SU-DHL-6 (cell line): ENCODE data around the gene ODF2.

ENCODE experiments used
- H2AFZ ChIP-seq: fragments of 200-600 bp; sonication (generic); 2 replicates; pipeline ENCODE4 v1.6.1; 2014; ENCODE audit warnings: low read depth, mild to moderate bottlenecking, moderate library complexity, mixed read lengths, antibody characterized with exemption, low read length; ENCODE audit not compliant: severe bottlenecking
- H3F3A ChIP-seq: fragments of 200-600 bp; shearing (Covaris generic); 2 replicates; pipeline ENCODE4 v1.6.0; 2016; ENCODE audit warnings: antibody characterized with exemption, mild to moderate bottlenecking; ENCODE audit not compliant: insufficient read depth
- H3K27ac ChIP-seq: fragments of 200-600 bp; sonication (generic); 2 replicates; pipeline ENCODE4 v1.5.1; 2016; ENCODE audit warnings: low read depth, mild to moderate bottlenecking, low read length, moderate library complexity, mixed read lengths
- H3K27me3 ChIP-seq: fragments of 200-600 bp; sonication (generic), shearing (Covaris generic); 2 replicates; pipeline ENCODE4 v1.6.0; 2014; ENCODE audit warnings: mild to moderate bottlenecking, low read length
- H3K36me3 ChIP-seq: fragments of 200-600 bp; sonication (generic); 2 replicates; pipeline ENCODE4 v1.6.1; 2014; ENCODE audit warnings: mild to moderate bottlenecking, low read length, mixed read lengths
- H3K4me2 ChIP-seq: fragments of 300-600, 200-600 bp; shearing (Covaris generic), sonication (generic); 2 replicates; pipeline ENCODE4 v1.6.0; 2014; ENCODE audit warnings: low read length, low read depth, mild to moderate bottlenecking; ENCODE audit not compliant: poor library complexity, severe bottlenecking
- H3K4me3 ChIP-seq: fragments of 200-600 bp; sonication (generic); 2 replicates; pipeline ENCODE4 v1.5.1; 2014; ENCODE audit warnings: antibody characterized with exemption, low read length, mild to moderate bottlenecking, mixed read lengths; ENCODE audit not compliant: insufficient read depth, poor library complexity, severe bottlenecking
- H3K79me2 ChIP-seq: fragments of 200-600 bp; sonication (generic); 2 replicates; pipeline ENCODE4 v1.6.1; 2014; ENCODE audit warnings: mild to moderate bottlenecking, low read length, moderate library complexity; ENCODE audit not compliant: insufficient read depth
- H3K9ac ChIP-seq: fragments of 200-600 bp; sonication (generic); 2 replicates; pipeline ENCODE4 v1.7.0; 2014; ENCODE audit warnings: mild to moderate bottlenecking, low read length
- H3K9me2 ChIP-seq: fragments of 200-600 bp; sonication (generic); replicated peaks from 2 replicates; pipeline ENCODE4 v1.6.1; 2014; ENCODE audit warnings: low read length; ENCODE audit not compliant: insufficient read depth
- H3K9me3 ChIP-seq: fragments of 200-600 bp; sonication (generic); 2 replicates; pipeline ENCODE4 v1.6.1; 2014; ENCODE audit warnings: low read length, mixed read lengths; ENCODE audit not compliant: insufficient read depth
- H4K20me1 ChIP-seq: fragments of 200-600 bp; sonication (generic); 2 replicates; pipeline ENCODE4 v1.6.1; 2014; ENCODE audit warnings: low read depth, mild to moderate bottlenecking, antibody characterized with exemption, low read length, moderate library complexity, mixed read lengths
- CTCF ChIP-seq: fragments of 200-600 bp; sonication (generic); IDR thresholded peaks from one replicate; pipeline ENCODE4 v1.5.1; 2017; ENCODE audit warnings: antibody characterized with exemption, mild to moderate bottlenecking, low read length, moderate library complexity; ENCODE audit not compliant: insufficient read depth, poor library complexity, severe bottlenecking
- EZH2phosphoT487 ChIP-seq: fragments of 200-600 bp; sonication (generic), shearing (Covaris generic); conservative IDR thresholded peaks from 2 replicates; pipeline ENCODE4 v1.6.1; 2018; ENCODE audit warnings: mild to moderate bottlenecking, antibody characterized with exemption, low read length, moderate library complexity, mixed read lengths

ODF2 gene

GRCh38 chr9:128479262-128479661, 23.5 kb downstream of the ODF2 start:
- Histone ChIP-seq H3K4me3 (no peak overlapping the region), H3K9me3 (no peaks in the 10 kb centered on the region), H3K4me2 (no peak overlapping the region), H2AFZ (no peak overlapping the region), H3F3A (no peaks in the 10 kb centered on the region), H3K9ac (no peak overlapping the region), H3K27ac (no peak overlapping the region), H3K36me3 (peaks cover 24% of the 10 kb centered on the region; the same call in 1 of the 2 replicates), H3K9me2 (no peaks in the 10 kb centered on the region), H3K79me2 (no peaks in the 10 kb centered on the region), H3K27me3 (no peaks in the 10 kb centered on the region), H4K20me1 (no peaks in the 10 kb centered on the region)
- no peak for TF ChIP-seq CTCF
- TF ChIP-seq EZH2phosphoT487: no peak

GRCh38 chr9:128481561-128481960, 25.8 kb downstream of the ODF2 start:
- no peaks in the 10 kb centered on the region for H3K27me3 ChIP-seq
- TF ChIP-seq CTCF (no peak), EZH2phosphoT487 (no peak)
- no peaks in the 10 kb centered on the region for H3F3A ChIP-seq
- no peak overlapping the region for H3K4me2 ChIP-seq
- no peak overlapping the region for H2AFZ ChIP-seq
- no peaks in the 10 kb centered on the region for H4K20me1 ChIP-seq
- H3K27ac ChIP-seq: no peak overlapping the region
- no peaks in the 10 kb centered on the region for H3K9me2 ChIP-seq
- H3K36me3 ChIP-seq: peaks cover 17% of the 10 kb centered on the region; the same call in 1 of the 2 replicates
- H3K9ac ChIP-seq: no peak overlapping the region
- no peak overlapping the region for H3K4me3 ChIP-seq
- no peaks in the 10 kb centered on the region for H3K79me2 ChIP-seq
- no peaks in the 10 kb centered on the region for H3K9me3 ChIP-seq

GRCh38 chr9:128482186-128482585, 26.4 kb downstream of the ODF2 start:
- H2AFZ ChIP-seq: no peak overlapping the region
- H3K36me3 ChIP-seq: peaks cover 17% of the 10 kb centered on the region; the same call in 1 of the 2 replicates
- no peaks in the 10 kb centered on the region for H3F3A ChIP-seq
- H3K9ac ChIP-seq: no peak overlapping the region
- H3K27me3 ChIP-seq: no peaks in the 10 kb centered on the region
- no peak overlapping the region for H3K4me2 ChIP-seq
- no peak overlapping the region for H3K4me3 ChIP-seq
- H3K79me2 ChIP-seq: no peaks in the 10 kb centered on the region
- H4K20me1 ChIP-seq: no peaks in the 10 kb centered on the region
- H3K9me2 ChIP-seq: no peaks in the 10 kb centered on the region
- no peak overlapping the region for H3K27ac ChIP-seq
- no peaks in the 10 kb centered on the region for H3K9me3 ChIP-seq
- TF ChIP-seq EZH2phosphoT487 (no peak), CTCF (no peak)
